Panc1 (cell line): ENCODE measurements around the gene SLC5A6. TPM values are rescaled to one million over a fixed set of nuclear protein-coding genes. Genes with fewer than 3 reads are reported as not detected.

ENCODE experiments used
- ATAC-seq: fragments of 200-7000 bp; cut with Tn5 transposase; 2 replicates; pipeline ENCODE4 v1.9.1; 2020; ENCODE audit warnings: mild to moderate bottlenecking, moderate library complexity
- BruUV-seq: library from RNA; stranded (reverse); fragments of 400-500 nt; replicated peaks from 2 replicates; lab custom pipeline; 2021; lab: Mats Ljungman, UMichigan
- CTCF ChIA-PET: fragments of 300-600 bp; sonication (Branson Sonifier 250); formaldehyde crosslinking; loops from one replicate; lab custom pipeline; 2022; ENCODE audit warnings: antibody characterized with exemption; lab: Charles Lee
- POLR2A ChIA-PET: fragments of 300-600 bp; sonication (Branson Sonifier 250); formaldehyde crosslinking; loops from one replicate; lab custom pipeline; 2022; ENCODE audit warnings: antibody characterized with exemption; lab: Charles Lee
- DNase-seq: peaks from one replicate; pipeline ENCODE4 v3.0.0-alpha.2; 2010; ENCODE audit warnings: low read depth, low spot score
- H3K27ac ChIP-seq: 2 replicates; pipeline ENCODE4 v1.5.1; 2011; ENCODE audit warnings: mild to moderate bottlenecking, low read length, inconsistent platforms
- H3K27me3 ChIP-seq: fragments of 200-500 bp; sonication (Bioruptor generic); 2 replicates; pipeline ENCODE4 v1.6.0; 2014; ENCODE audit warnings: low read length, inconsistent platforms; ENCODE audit not compliant: control insufficient read depth, insufficient read depth
- H3K36me3 ChIP-seq: fragments of 200-500 bp; sonication (Bioruptor generic); 2 replicates; pipeline ENCODE4 v1.5.1; 2014; ENCODE audit warnings: inconsistent platforms, mild to moderate bottlenecking, low read length, moderate library complexity; ENCODE audit not compliant: control insufficient read depth, insufficient read depth
- H3K4me1 ChIP-seq: 2 replicates; pipeline ENCODE4 v1.5.1; 2011; ENCODE audit warnings: inconsistent platforms, mild to moderate bottlenecking, low read length, moderate library complexity; ENCODE audit not compliant: control insufficient read depth, insufficient read depth
- H3K4me3 ChIP-seq, 2 experiments: 2 replicates each; pipeline ENCODE4 v1.5.1; 2011 to 2012; ENCODE audit warnings: low read depth in 2 of 2, low read length in 2 of 2, mild to moderate bottlenecking in 2 of 2, inconsistent platforms in 1 of 2, moderate library complexity in 1 of 2
- H3K9me3 ChIP-seq: fragments of 200-500 bp; sonication (Bioruptor generic); 2 replicates; pipeline ENCODE4 v1.5.1; 2014; ENCODE audit warnings: low read depth, mild to moderate bottlenecking, inconsistent platforms, low read length, moderate library complexity; ENCODE audit not compliant: control insufficient read depth, insufficient read depth
- POLR2AphosphoS5 ChIP-seq: IDR thresholded peaks from 2 replicates; pipeline ENCODE4 v1.6.1; 2012; ENCODE audit warnings: mild to moderate bottlenecking, low read depth, low read length, moderate library complexity
- SIN3A ChIP-seq: IDR thresholded peaks from 2 replicates; pipeline ENCODE4 v1.6.1; 2012; ENCODE audit warnings: low read depth, mild to moderate bottlenecking, low read length, moderate library complexity, borderline replicate concordance; ENCODE audit not compliant: insufficient read depth
- TCF7L2 ChIP-seq: IDR thresholded peaks from 2 replicates; pipeline ENCODE4 v1.6.1; 2011; ENCODE audit warnings: mild to moderate bottlenecking, low read depth, low read length, inconsistent platforms
- in situ Hi-C: cut with HindIII; loops from 2 replicates; pipeline ENCODE4 v1.10.0; 2016; ENCODE audit warnings: low sequenced_read_pairs, low pct_unique_long_range_greater_than_20kb
- intact Hi-C: fragments of 100-400 bp; cut with micrococcal nuclease; formaldehyde crosslinking; loops from one replicate; pipeline ENCODE4 v1.10.0; 2022; ENCODE audit not compliant: unreplicated experiment
- total RNA-seq: library from RNA; stranded (reverse); gene quantifications from one replicate; pipeline ENCODE4 v1.2.1, GENCODE V29; 2021; ENCODE audit not compliant: unreplicated experiment
- TF ChIP-seq, protein P1 (sequence below): fragments of 450-650 bp; IDR thresholded peaks from 2 replicates; pipeline ENCODE4 v1.5.1; 2017; ENCODE audit warnings: mild to moderate bottlenecking
- TF ChIP-seq, protein P2 (sequence below), 2 experiments: IDR thresholded peaks; 2 replicates each; pipeline ENCODE4 v1.6.1; 2011 to 2012; ENCODE audit warnings: low read depth in 2 of 2, control low read depth in 1 of 2, low read length in 1 of 2, mild to moderate bottlenecking in 1 of 2, moderate library complexity in 1 of 2; ENCODE audit not compliant: insufficient read depth in 1 of 2

The SLC5A6 gene
- total RNA-seq, 1 experiment from 2014 or later: 74.5 TPM

DNA sequence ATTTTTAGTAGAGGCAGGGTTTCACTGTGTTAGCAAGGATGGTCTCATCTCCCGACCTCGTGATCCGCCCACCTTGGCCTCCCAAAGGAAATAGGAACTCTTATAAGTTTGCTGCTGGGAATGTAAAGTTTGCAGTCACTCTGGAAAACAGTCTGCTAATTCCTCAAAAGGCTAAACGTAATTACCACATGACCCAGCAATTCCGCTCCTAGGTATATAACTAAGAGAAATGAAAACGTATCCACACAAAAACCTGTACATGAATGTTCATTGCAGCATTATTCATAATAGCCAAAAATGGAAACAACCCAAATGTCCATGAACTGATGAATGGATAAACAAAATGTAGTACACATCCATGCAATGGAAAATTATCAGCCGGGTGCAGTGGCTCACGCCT lies 22.1 kb downstream of the SLC5A6 start:
- H3K27ac ChIP-seq: no peak overlapping the region
- TF ChIP-seq, protein P1, sequence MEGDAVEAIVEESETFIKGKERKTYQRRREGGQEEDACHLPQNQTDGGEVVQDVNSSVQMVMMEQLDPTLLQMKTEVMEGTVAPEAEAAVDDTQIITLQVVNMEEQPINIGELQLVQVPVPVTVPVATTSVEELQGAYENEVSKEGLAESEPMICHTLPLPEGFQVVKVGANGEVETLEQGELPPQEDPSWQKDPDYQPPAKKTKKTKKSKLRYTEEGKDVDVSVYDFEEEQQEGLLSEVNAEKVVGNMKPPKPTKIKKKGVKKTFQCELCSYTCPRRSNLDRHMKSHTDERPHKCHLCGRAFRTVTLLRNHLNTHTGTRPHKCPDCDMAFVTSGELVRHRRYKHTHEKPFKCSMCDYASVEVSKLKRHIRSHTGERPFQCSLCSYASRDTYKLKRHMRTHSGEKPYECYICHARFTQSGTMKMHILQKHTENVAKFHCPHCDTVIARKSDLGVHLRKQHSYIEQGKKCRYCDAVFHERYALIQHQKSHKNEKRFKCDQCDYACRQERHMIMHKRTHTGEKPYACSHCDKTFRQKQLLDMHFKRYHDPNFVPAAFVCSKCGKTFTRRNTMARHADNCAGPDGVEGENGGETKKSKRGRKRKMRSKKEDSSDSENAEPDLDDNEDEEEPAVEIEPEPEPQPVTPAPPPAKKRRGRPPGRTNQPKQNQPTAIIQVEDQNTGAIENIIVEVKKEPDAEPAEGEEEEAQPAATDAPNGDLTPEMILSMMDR: no peak
- no peak for TF ChIP-seq SIN3A
- no peak for TF ChIP-seq TCF7L2
- TF ChIP-seq, protein P2, sequence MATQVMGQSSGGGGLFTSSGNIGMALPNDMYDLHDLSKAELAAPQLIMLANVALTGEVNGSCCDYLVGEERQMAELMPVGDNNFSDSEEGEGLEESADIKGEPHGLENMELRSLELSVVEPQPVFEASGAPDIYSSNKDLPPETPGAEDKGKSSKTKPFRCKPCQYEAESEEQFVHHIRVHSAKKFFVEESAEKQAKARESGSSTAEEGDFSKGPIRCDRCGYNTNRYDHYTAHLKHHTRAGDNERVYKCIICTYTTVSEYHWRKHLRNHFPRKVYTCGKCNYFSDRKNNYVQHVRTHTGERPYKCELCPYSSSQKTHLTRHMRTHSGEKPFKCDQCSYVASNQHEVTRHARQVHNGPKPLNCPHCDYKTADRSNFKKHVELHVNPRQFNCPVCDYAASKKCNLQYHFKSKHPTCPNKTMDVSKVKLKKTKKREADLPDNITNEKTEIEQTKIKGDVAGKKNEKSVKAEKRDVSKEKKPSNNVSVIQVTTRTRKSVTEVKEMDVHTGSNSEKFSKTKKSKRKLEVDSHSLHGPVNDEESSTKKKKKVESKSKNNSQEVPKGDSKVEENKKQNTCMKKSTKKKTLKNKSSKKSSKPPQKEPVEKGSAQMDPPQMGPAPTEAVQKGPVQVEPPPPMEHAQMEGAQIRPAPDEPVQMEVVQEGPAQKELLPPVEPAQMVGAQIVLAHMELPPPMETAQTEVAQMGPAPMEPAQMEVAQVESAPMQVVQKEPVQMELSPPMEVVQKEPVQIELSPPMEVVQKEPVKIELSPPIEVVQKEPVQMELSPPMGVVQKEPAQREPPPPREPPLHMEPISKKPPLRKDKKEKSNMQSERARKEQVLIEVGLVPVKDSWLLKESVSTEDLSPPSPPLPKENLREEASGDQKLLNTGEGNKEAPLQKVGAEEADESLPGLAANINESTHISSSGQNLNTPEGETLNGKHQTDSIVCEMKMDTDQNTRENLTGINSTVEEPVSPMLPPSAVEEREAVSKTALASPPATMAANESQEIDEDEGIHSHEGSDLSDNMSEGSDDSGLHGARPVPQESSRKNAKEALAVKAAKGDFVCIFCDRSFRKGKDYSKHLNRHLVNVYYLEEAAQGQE (IDR thresholded peaks at IDR 0.05; ENCODE audit: insufficient read depth in 1 of 2, low read depth in 2 of 2, low read length in 1 of 2): no peak
- no peak for TF ChIP-seq POLR2AphosphoS5
- H3K4me1 ChIP-seq: no peaks in the 10 kb centered on the region
- H3K9me3 ChIP-seq: no peaks in the 10 kb centered on the region
- H3K27me3 ChIP-seq: no peaks in the 10 kb centered on the region
- BruUV-seq: no TSS peak
- no peaks in the 10 kb centered on the region for H3K36me3 ChIP-seq
- H3K4me3 ChIP-seq: no peak overlapping the region
- intact Hi-C loops: no loop called here
- no peak for ATAC-seq
- no peak for DNase-seq
- CTCF ChIA-PET: interaction anchor here (0.6 kb wide), 1 partner anchor 103 kb away, joined by 4 read pairs; no protein-coding TSS in a partner anchor
- POLR2A ChIA-PET: no interaction called here
- in situ Hi-C loops: no loop called here

DNA sequence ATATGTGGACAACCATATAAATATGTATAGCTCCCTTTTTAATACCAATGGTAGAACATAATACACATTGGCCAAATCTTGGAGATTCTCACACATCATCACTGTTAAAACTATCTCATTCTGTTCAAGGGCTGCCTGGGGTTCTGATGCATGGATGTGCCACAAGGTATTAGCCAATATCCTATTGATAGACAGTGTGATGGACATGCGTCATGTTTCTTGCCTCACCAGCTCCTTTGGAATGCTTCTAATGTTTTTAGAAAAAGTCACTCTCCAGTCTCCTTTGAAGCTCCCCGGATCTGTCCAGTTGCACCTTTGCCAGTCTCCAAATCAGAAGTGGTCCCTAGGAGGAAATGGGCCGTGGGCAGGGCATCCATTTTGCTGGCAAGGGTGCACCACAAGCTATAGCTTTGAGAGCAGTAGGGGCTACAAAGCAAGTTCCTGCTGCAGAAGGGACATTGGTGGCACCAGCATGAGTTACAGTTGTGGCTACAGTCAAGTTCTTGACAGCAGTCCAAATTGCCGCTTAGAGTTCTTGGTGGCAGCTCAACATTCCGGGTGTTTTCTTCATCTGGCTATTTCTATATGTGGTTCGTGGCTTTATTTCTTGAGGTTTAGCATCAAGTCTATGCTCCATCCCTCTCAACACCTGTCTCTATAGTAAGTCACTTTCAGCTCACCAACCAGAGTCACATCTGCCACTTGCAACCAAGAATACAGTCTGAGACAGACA lies 25.3 kb downstream of the SLC5A6 start:
- no peaks in the 10 kb centered on the region for H3K4me1 ChIP-seq
- DNase-seq (no peak), ATAC-seq (no peak)
- no peak overlapping the region for H3K27ac ChIP-seq
- H3K4me3 ChIP-seq: no peak overlapping the region
- CTCF ChIA-PET: no interaction called here
- no peaks in the 10 kb centered on the region for H3K27me3 ChIP-seq
- H3K36me3 ChIP-seq: no peaks in the 10 kb centered on the region
- TF ChIP-seq SIN3A (no peak), TCF7L2 (no peak), POLR2AphosphoS5 (no peak)
- TF ChIP-seq, protein P2 (IDR thresholded peaks at IDR 0.05; ENCODE audit: insufficient read depth in 1 of 2, low read depth in 2 of 2, low read length in 1 of 2): no peak
- TF ChIP-seq, protein P1: no peak
- no peaks in the 10 kb centered on the region for H3K9me3 ChIP-seq
- in situ Hi-C loops: no loop called here
- BruUV-seq: no TSS peak
- POLR2A ChIA-PET: no interaction called here
- intact Hi-C loops: no loop called here
